NCI-H146 treated with DMSO at 0.1 percent for 48 hours (cell line): ENCODE measurements around the gene XPO1.
"Not testable (repeated sequence)": the region's sequence is repeated elsewhere in the genome, so short reads cannot be mapped to it uniquely, and the experiment has no call there.

Experiments used
- DNase-seq: peaks from one replicate; lab custom pipeline; 2025; ENCODE audit not compliant: unreplicated experiment; lab: John Stamatoyannopoulos, UW

Gene XPO1

GRCh38 chr2:61535449-61535848 is 2.7 kb downstream of the XPO1 start:
- no peak for DNase-seq

- DNase-seq = no peak
Observed at GRCh38 chr2:61534926-61535325, 3.2 kb downstream of the XPO1 start.

DNA sequence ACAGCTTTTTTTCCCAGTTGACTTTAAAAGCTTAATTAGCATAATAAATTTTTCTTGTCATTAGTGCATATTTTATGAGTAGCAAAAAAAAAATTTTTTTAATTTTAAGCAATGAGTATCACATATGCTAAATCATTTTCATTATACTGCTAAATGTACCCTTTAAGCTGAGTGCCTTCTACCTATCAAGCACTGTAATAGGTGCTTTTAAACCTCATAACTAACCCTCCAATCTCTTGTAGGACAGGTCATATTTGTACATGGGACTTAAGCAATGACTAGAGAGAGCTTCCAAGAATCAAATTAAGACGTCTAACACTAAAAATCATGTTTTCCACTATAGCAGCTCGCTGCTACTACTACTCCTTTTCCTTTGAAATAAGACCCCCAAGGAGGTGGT is 7.4 kb downstream of the XPO1 start:
- DNase-seq = no peak

DNA sequence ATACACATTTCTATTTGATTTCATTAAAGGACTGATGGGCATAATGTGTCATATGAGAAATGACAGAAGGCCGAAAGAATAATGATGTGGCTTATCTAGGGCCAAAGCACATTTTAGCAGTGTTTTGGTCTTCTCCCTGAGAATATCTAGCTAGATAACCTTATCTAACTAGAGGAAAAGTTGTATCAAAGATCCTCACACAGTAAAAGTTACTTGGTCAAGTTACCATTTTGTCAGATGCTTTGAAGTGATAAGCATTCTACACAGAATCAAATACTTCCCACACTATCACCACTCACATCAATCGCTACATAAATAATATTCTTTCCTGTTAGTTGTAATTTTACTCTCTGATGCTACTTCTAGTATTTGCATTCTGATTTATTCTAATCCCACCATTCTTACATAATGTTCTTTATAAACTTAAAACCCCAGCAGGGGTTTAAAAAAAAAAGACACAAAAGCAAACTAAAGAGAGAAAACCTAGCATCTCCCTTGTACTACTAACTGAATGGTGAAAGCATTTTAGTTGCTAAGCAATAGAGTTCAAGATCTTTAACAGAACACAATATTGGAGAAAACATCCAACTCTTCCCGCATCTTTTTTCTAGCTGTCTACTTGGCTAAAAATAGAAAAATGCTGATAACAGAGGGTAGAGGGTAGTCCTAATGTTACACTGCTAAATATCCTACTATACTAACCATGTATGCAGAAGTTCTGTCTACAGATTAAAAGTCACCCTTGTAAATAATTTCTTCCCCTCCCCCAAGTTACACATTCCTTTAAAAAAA is 8.0 kb downstream of the XPO1 start:
- no peak for DNase-seq

GRCh38 chr2:61520261-61520660 is 17.9 kb downstream of the XPO1 start:
- DNase-seq = no peak

GRCh38 chr2:61512768-61513398 is 25.3 kb downstream of the XPO1 start:
- DNase-seq = no peak

- no peak for DNase-seq
Observed at GRCh38 chr2:61510674-61511671, 27.2 kb downstream of the XPO1 start.

DNA sequence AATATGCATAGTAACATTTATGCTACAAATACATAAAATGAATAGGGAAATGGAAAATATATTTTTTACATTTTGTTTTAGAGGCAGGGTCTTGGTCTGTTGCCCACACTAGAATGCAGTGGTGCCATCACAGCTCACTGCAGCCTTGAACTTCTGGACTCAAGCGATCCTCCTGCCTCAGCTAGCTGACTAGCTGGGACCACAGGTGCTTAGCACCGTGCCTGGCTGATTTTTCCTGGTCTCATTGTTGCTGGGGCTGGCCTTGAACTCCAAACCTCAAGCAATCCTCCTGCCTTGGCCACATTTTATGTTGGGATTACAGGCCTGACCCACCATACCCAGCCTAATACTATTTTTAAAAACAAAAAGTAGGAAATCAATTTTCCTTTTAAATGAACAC is 33.2 kb downstream of the XPO1 start:
- DNase-seq = no peak

GRCh38 chr2:61499060-61499459 is 39.1 kb downstream of the XPO1 start:
- no peak for DNase-seq

DNA sequence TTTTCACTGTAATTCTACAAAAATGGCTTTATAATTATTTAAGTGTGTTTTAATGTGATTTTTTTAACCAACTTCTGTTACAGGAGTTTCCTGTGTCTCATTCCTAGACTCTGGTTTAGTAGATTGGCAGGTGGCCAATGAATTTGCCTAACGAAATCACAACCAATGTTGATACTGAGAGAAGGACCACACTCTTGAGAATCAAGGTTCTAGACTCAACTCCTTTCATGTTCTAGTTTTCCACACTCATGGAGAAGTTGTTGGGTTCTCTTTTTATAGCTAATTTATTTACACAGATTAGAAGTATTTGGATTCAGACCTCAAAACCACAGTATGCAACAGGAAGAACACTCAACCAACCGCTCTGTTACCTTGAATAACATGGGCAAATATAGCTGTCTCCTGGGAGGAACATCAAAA is 44.6 kb downstream of the XPO1 start:
- no peak for DNase-seq

- no peak for DNase-seq
Observed at GRCh38 chr2:61492476-61492875, 45.7 kb downstream of the XPO1 start.

- no peak for DNase-seq
Observed at GRCh38 chr2:61485281-61485680, 52.9 kb downstream of the XPO1 start.

DNA sequence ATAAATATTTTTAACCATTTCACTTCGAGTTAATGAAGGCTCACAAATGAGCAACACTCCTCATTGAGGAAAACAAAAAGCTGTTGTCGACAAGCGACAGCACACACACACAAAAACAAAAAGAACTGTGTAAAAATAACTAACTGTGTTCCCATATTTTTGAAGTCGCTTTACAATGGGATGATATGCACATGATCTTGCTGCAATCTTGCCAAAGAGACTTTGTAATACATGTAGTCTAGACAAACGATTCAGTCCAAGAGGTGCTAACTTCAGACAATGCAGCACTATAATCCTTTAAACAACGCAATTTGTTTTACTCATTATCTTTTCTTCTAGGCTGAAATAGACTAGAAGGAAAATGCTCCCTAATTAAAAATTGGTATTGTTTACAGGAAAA is 60.1 kb downstream of the XPO1 start:
- DNase-seq = no peak

DNA sequence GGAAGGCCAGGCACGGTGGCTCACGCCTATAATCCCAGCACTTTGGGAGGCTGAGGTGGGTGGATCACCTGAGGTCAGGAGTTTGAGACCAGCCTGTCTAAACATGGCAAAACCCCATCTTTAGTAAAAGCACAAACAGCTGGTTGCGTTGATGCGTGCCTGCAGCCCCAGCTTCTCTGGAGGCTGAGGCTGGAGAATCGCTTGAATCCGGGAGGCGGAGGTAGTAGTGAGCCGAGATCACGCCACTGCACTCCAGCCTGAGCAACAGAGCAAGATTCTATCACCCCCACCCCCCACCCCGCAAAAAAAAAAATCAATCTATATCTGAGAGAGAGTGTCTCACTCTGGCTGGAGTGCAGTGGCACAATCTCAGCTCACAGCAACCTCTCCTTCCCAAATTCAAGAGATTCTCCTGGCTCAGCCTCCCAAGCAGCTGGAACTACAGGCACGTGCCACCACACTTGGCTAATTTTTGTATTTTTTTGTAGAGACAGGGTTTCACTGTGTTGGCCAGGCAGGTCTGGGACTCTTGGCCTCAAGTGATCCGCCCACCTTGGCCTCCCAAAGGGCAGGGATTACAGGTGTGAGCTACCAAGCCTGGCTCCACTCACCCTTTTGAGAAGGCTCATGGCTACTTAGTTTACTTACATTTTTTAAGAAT is 61.1 kb downstream of the XPO1 start:
- not testable (repeated sequence) for DNase-seq

DNA sequence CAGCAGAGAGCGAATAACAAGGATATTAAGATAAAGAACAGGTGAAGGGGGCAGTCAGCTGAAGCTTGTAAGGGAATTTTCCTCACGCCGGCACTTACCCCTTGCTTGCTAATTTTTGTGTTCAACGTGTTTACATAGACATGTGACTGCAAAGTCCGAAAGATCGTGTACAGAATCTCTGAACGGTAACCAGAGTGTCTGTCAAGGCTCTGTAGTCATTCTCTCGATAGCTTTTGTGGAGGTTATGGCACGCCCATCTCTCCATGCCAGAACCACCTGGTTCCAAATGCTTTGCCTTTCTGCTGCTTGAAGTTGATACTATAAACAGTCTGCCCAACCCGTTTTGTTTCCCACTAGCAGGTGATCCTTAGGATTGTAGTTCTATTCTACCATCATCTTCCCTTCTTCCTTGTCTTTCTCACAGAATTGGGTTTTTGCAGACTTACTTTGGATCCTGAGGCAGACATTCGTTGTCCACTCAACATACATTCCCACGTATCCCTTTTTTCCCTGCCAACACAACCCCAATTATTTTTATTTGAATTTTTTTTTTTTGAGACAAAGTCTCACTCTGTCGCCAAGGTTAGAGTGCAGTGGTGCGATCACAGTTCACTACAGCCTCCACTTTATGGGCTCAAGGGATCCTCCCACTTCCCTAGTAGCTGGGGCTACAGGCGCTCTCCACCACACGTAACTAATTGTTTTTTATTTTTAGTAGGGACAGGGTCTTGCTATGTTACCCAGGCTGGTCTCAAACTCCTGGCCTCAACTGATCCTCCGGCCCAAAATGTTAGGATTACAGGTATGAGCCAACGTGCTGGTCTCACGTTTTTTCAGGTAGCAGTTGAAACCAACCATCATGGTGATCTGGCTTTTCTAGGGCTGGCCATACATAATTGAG is 66.0 kb downstream of the XPO1 start:
- DNase-seq = peak; percentile 41

DNA sequence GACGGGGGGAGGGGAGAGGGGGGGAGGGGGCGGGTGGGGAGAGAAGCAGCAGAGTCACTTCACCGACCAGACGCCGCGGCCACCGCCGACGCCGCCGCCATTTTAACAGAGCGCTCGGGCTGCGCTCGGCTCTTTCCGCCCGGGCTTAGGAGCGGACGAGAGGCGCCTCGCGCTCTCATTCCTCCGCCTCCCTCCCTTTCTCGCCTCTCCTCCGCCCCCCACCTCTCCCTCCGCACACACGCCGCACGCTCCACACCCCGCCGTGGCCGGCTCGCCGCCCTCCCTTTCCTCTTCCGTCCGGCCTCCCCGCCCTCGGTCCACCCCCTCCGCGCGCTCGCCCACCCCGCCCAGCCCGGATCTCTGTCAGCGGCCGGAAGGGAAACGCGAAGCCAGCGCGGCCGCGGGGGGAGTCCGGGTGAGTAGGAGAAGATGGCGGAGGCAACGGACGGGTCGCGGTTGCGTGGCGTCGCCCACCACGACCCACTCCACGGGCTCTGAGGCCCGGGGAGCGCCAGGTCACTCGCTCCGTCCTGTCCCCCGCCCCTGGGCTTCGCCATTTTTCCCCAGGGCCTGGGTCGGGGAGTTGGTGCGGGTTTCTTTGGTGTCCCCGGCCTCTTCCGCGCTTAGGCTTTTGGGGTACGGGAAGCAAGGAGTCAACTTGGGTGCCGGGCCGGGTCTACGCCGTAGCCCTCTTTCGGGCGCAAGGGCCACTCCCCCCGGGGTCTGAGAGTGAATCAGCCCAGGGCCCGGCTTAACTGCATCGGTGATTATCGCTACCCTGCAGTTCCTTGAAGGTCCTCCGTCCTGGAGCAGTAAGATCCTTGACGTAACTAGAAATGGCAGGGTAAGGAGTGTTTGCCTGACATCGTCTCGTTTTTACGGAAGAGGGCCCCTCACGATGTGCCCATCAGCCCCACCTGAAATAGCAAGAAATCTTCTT is 66.9 kb downstream of the XPO1 start, which contains the start of gene USP34:
Gene USP34 (minus strand): TSS at position 123 of the 940 bp plus-strand sequence. CDS start 395 bp downstream, outside the sequence.
- DNase-seq = peak; percentile 89

DNA sequence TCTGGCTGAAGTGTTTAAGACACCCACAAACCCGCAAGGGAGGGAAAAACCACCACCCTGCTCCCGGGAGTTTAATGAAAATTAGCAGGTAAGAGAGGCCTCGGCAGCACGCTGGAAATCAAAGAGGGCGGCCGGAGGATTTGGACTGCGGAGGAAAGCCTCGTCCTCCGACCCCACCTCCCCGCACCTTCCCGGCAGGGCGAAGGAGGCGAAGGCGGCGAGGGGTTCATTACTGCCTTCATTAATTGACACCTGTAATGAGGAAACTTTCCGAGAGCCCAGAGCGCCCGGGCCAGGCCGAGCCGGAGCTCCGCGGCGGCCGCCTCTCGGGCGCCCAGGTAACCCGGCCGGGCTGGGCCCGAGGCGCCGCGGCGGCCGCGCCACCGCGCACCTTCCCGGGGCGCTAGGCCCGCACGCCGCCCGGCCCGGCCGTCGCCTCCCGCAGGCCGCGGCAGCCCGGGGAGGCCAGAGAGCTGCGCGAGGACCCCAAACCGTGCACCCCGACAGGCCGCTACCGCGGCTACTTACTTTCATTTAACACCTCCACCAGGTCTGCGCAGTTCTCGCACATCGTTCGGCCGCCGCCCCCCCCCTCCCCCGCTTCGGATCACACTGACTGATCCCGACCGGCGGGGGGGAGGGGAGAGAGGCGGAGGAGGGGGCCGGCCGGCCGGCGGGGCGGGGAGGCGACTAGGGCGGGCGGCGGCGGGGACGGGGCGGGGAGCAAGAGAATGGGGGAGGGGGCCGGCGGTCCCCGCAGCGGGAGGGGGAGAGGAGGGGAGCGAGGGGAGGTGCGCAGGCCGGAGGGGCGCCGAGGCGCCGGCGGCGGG is 67.8 kb downstream of the XPO1 start:
- peak; percentile 31 for DNase-seq
